ENCODE data around the gene HNF4A. TPM values are rescaled to one million over a fixed set of nuclear protein-coding genes. Genes with fewer than 3 reads are reported as not detected.
"Not testable (repeated sequence)": the region's sequence is repeated elsewhere in the genome, so short reads cannot be mapped to it uniquely, and the experiment has no call there.

The HNF4A gene
- polyA plus RNA-seq, 1 of the 3 experiments (the other 2 are of a cell fraction), result not detected

- Histone ChIP-seq H2AFZ (ENCODE audit: low read depth) (no peak overlapping the region), H3K9me2 (no peaks in the 10 kb centered on the region), H3K9me3 (no peaks in the 10 kb centered on the region), H3F3A (replicated peaks; ENCODE audit: insufficient read depth) (no peaks in the 10 kb centered on the region), H3K4me2 (no peak overlapping the region), H3K4me3 (ENCODE audit: low read depth in 2 of 2, low read length in 1 of 2) (no peak overlapping the region), H4K20me1 (ENCODE audit: insufficient read depth) (no peaks in the 10 kb centered on the region), H3K27ac (ENCODE audit: low read depth in 2 of 2, low read length in 1 of 2) (no peak overlapping the region), H3K79me2 (ENCODE audit: insufficient read depth) (peaks cover 7% of the 10 kb centered on the region; the same call in 1 of the 2 replicates), H3K36me3 (replicated peaks in 1 of 2; ENCODE audit: control insufficient read depth in 1 of 2, insufficient read depth in 2 of 2, low read length in 1 of 2) (no peaks in the 10 kb centered on the region), H3K9ac (no peak overlapping the region), H3K4me1 (ENCODE audit: control insufficient read depth in 1 of 2, insufficient read depth in 2 of 2, low read depth in 1 of 2, low read length in 1 of 2) (peaks cover 0 to 7% of the 10 kb centered on the region in 2 experiments; a peak in 1 of 4 replicates), H3K27me3 (ENCODE audit: insufficient read depth) (no peaks in the 10 kb centered on the region)
- POLR2A ChIA-PET, result no interaction called here
- TF ChIP-seq, protein P1, sequence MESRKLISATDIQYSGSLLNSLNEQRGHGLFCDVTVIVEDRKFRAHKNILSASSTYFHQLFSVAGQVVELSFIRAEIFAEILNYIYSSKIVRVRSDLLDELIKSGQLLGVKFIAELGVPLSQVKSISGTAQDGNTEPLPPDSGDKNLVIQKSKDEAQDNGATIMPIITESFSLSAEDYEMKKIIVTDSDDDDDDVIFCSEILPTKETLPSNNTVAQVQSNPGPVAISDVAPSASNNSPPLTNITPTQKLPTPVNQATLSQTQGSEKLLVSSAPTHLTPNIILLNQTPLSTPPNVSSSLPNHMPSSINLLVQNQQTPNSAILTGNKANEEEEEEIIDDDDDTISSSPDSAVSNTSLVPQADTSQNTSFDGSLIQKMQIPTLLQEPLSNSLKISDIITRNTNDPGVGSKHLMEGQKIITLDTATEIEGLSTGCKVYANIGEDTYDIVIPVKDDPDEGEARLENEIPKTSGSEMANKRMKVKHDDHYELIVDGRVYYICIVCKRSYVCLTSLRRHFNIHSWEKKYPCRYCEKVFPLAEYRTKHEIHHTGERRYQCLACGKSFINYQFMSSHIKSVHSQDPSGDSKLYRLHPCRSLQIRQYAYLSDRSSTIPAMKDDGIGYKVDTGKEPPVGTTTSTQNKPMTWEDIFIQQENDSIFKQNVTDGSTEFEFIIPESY (IDR thresholded peaks at IDR 0.05; ENCODE audit: borderline replicate concordance, low read depth), result no peak
- peak; percentile 64 for TF ChIP-seq SMC3 (IDR thresholded peaks at IDR 0.05; ENCODE audit: low read depth, low read length)
- TF ChIP-seq CTCF (IDR thresholded peaks at IDR 0.05), result peak; percentile 59
- TF ChIP-seq RAD21 (IDR thresholded peaks at IDR 0.05; ENCODE audit: low read length), result peak; percentile 83
- TF ChIP-seq NFIC (IDR thresholded peaks at IDR 0.05; ENCODE audit: borderline replicate concordance), result no peak
- DNase-seq, result peak; percentile 47
- CTCF ChIA-PET, result interaction anchor here (0.6 to 5.9 kb wide), 32 partner anchors 9 to 849 kb away, joined by 3 to 44 read pairs (median 4); partner anchors contain the start of gene FITM2
- WGBS (ENCODE audit: low lambda C conversion rate), result 68% methylated on average over 2 of the region's 2 CpGs
Observed at GRCh38 chr20:44471481-44471882, 116.0 kb downstream of the HNF4A start.

GRCh38 chr20:44472283-44472682, 116.8 kb downstream of the HNF4A start:
- H3K9me2 ChIP-seq; H3K4me3 ChIP-seq (ENCODE audit: low read depth in 2 of 2, low read length in 1 of 2); H4K20me1 ChIP-seq (ENCODE audit: insufficient read depth); H3K4me2 ChIP-seq; H3K27ac ChIP-seq (ENCODE audit: low read depth in 2 of 2, low read length in 1 of 2); H3F3A ChIP-seq (replicated peaks; ENCODE audit: insufficient read depth); POLR2A ChIA-PET; H3K9ac ChIP-seq; H3K27me3 ChIP-seq (ENCODE audit: insufficient read depth); H3K36me3 ChIP-seq (replicated peaks in 1 of 2; ENCODE audit: control insufficient read depth in 1 of 2, insufficient read depth in 2 of 2, low read length in 1 of 2); H3K9me3 ChIP-seq; DNase-seq; H2AFZ ChIP-seq (ENCODE audit: low read depth): not testable (repeated sequence)
- peaks cover 15% of the 10 kb centered on the region; the same call in 1 of the 2 replicates for H3K79me2 ChIP-seq (ENCODE audit: insufficient read depth)
- WGBS (ENCODE audit: low lambda C conversion rate), result 82% methylated on average over 9 of the region's 9 CpGs
- peaks cover 0 to 15% of the 10 kb centered on the region in 2 experiments; a peak in 2 of 4 replicates for H3K4me1 ChIP-seq (ENCODE audit: control insufficient read depth in 1 of 2, insufficient read depth in 2 of 2, low read depth in 1 of 2, low read length in 1 of 2)
- CTCF ChIA-PET, result interaction anchor here (1.4 to 5.9 kb wide), 9 partner anchors 11 to 256 kb away, joined by 4 to 44 read pairs (median 13); partner anchors contain the start of gene FITM2

GRCh38 chr20:44475372-44475693, 119.8 kb downstream of the HNF4A start:
- H3K79me2 ChIP-seq (ENCODE audit: insufficient read depth), result peaks cover 29% of the 10 kb centered on the region; the same call in 1 of the 2 replicates
- DNase-seq, result peak; percentile 38
- no peaks in the 10 kb centered on the region for H3K9me2 ChIP-seq
- peak overlapping the region; percentile 85 for H3K4me2 ChIP-seq
- peak overlapping the region; percentile 72 to 89; a peak in 2 of 4 replicates for H3K27ac ChIP-seq (ENCODE audit: low read depth in 2 of 2, low read length in 1 of 2)
- CTCF ChIA-PET, result interaction anchor here (0.6 to 2.3 kb wide), 12 partner anchors 47 to 285 kb away, joined by 3 to 13 read pairs (median 4); partner anchors contain the start of gene SERINC3
- no peaks in the 10 kb centered on the region for H4K20me1 ChIP-seq (ENCODE audit: insufficient read depth)
- H3K4me3 ChIP-seq (ENCODE audit: low read depth in 2 of 2, low read length in 1 of 2), result peak overlapping the region; percentile 81 to 82
- 18% methylated on average over 2 of the region's 2 CpGs for WGBS (ENCODE audit: low lambda C conversion rate)
- peaks cover 0 to 4% of the 10 kb centered on the region in 2 experiments for H3K36me3 ChIP-seq (replicated peaks in 1 of 2; ENCODE audit: control insufficient read depth in 1 of 2, insufficient read depth in 2 of 2, low read length in 1 of 2)
- POLR2A ChIA-PET, result interaction anchor here (0.6 to 1.1 kb wide), 3 partner anchors 10 to 110 kb away, joined by 4 to 9 read pairs (median 6); partner anchors contain the start of gene SERINC3
- H3K9ac ChIP-seq, result peak overlapping the region; percentile 85
- H2AFZ ChIP-seq (ENCODE audit: low read depth), result peak overlapping the region; percentile 93
- no peak for TF ChIP-seq JUND (IDR thresholded peaks at IDR 0.05)
- no peak for TF ChIP-seq TEAD4 (IDR thresholded peaks at IDR 0.05; ENCODE audit: borderline replicate concordance, insufficient read depth)
- no peak for TF ChIP-seq EP300 (IDR thresholded peaks at IDR 0.05; ENCODE audit: borderline replicate concordance in 1 of 2, low read depth in 1 of 2, low read length in 1 of 2)
- TF ChIP-seq MXI1 (IDR thresholded peaks at IDR 0.05; ENCODE audit: low read depth, low read length), result no peak
- TF ChIP-seq TCF12 (IDR thresholded peaks at IDR 0.05), result no peak
- TF ChIP-seq CTCF (IDR thresholded peaks at IDR 0.05), result no peak
- TF ChIP-seq CHD2 (IDR thresholded peaks at IDR 0.05; ENCODE audit: low read length, partially characterized antibody), result no peak
- no peak for TF ChIP-seq SMC3 (IDR thresholded peaks at IDR 0.05; ENCODE audit: low read depth, low read length)
- H3K9me3 ChIP-seq, result no peaks in the 10 kb centered on the region
- H3K4me1 ChIP-seq (ENCODE audit: control insufficient read depth in 1 of 2, insufficient read depth in 2 of 2, low read depth in 1 of 2, low read length in 1 of 2), result peaks cover 0 to 16% of the 10 kb centered on the region in 2 experiments; a peak in 2 of 4 replicates
- H3K27me3 ChIP-seq (ENCODE audit: insufficient read depth), result no peaks in the 10 kb centered on the region
- H3F3A ChIP-seq (replicated peaks; ENCODE audit: insufficient read depth), result peaks cover 6% of the 10 kb centered on the region
